ENCODE measurements around the gene PTP4A2.

DNA sequence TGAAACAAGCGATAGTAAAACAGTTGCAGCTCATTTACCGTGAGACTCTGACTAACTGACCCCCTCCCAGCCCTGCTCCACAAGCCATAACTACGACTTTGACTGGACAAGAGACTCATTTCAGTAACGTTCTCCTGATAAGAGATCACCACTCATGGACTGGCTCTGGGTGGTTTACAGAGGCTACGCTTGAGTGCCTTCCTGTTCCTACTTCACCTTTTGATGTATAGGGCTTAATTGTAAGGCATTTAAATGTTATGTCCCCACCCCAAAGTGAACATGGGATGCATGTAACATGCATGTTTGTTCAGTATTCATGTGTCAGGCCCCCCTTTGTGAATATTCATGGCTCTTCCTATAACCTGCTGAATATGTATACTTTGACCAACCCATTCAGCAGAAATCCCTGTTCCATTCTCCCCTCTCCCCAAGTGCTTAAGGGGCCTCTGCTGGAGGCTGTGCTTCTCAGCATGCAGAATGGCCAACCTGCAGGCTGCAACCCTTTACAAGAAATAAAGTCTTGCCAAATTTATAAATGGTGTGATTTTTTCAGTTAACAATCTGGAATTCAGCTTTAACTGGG, 71.6 kb downstream of the PTP4A2 start:
- TF ChIP-seq, protein P1, sequence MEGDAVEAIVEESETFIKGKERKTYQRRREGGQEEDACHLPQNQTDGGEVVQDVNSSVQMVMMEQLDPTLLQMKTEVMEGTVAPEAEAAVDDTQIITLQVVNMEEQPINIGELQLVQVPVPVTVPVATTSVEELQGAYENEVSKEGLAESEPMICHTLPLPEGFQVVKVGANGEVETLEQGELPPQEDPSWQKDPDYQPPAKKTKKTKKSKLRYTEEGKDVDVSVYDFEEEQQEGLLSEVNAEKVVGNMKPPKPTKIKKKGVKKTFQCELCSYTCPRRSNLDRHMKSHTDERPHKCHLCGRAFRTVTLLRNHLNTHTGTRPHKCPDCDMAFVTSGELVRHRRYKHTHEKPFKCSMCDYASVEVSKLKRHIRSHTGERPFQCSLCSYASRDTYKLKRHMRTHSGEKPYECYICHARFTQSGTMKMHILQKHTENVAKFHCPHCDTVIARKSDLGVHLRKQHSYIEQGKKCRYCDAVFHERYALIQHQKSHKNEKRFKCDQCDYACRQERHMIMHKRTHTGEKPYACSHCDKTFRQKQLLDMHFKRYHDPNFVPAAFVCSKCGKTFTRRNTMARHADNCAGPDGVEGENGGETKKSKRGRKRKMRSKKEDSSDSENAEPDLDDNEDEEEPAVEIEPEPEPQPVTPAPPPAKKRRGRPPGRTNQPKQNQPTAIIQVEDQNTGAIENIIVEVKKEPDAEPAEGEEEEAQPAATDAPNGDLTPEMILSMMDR (IDR thresholded peaks at IDR 0.05) = no peak
- no peak for TF ChIP-seq POLR2A (IDR thresholded peaks at IDR 0.05)

All from tibial nerve (tissue), 3 donors.